Liver (tissue), 9 donors: ENCODE measurements around the gene TACO1. TPM values are rescaled to one million over a fixed set of nuclear protein-coding genes. Genes with fewer than 3 reads are reported as not detected.

Experiments used
- DNase-seq: peaks from one replicate; pipeline ENCODE4 v3.0.0-alpha.2; 2017; ENCODE audit warnings: low spot score
- H3K27ac ChIP-seq, 2 donors: one replicate each; pipeline ENCODE4 v1.7.0; 2013; ENCODE audit warnings: inconsistent platforms in 2 of 2, low read length in 2 of 2, control low read depth in 1 of 2, low read depth in 1 of 2, mild to moderate bottlenecking in 1 of 2
- H3K27me3 ChIP-seq, 4 donors: one replicate each; pipeline versions ENCODE4 v1.6.1 to v1.7.0; 2013; ENCODE audit warnings: low read length in 3 of 4, inconsistent platforms in 1 of 4, mild to moderate bottlenecking in 1 of 4, moderate library complexity in 1 of 4; ENCODE audit not compliant: control insufficient read depth in 4 of 4, insufficient read depth in 4 of 4
- H3K36me3 ChIP-seq, 4 donors: one replicate each; pipeline versions ENCODE4 v1.6.1 to v1.7.0; 2013; ENCODE audit warnings: low read length in 3 of 4, mild to moderate bottlenecking in 3 of 4, low read depth in 1 of 4, moderate library complexity in 1 of 4; ENCODE audit not compliant: control insufficient read depth in 4 of 4, insufficient read depth in 3 of 4
- H3K4me1 ChIP-seq, 4 donors: one replicate each; pipeline versions ENCODE4 v1.6.1 to v1.7.0; 2013; ENCODE audit warnings: low read length in 3 of 4, mild to moderate bottlenecking in 3 of 4, moderate library complexity in 1 of 4; ENCODE audit not compliant: control insufficient read depth in 4 of 4, insufficient read depth in 4 of 4
- H3K4me3 ChIP-seq, 3 donors: one replicate each; pipeline versions ENCODE4 v1.6.1 to v1.7.0; 2013; ENCODE audit warnings: low read length in 3 of 3, control low read depth in 1 of 3, low read depth in 1 of 3, mild to moderate bottlenecking in 1 of 3
- H3K9ac ChIP-seq, 2 donors: one replicate each; pipeline ENCODE4 v1.7.0; 2013; ENCODE audit warnings: low read length in 2 of 2, mild to moderate bottlenecking in 2 of 2, moderate library complexity in 2 of 2, control low read depth in 1 of 2, low read depth in 1 of 2
- H3K9me3 ChIP-seq, 4 donors: one replicate each; pipeline versions ENCODE4 v1.6.1 to v1.7.0; 2013; ENCODE audit warnings: low read length in 3 of 4; ENCODE audit not compliant: control insufficient read depth in 4 of 4
- CTCF ChIP-seq: fragments of 150-350 bp; IDR thresholded peaks from 2 replicates; pipeline ENCODE4 v1.5.1; 2017; ENCODE audit warnings: improper control_type of control experiment, low read depth, low read length; ENCODE audit not compliant: missing input control
- EGR1 ChIP-seq, 2 donors: IDR thresholded peaks; 2 replicates each; pipeline ENCODE4 v1.6.1; 2016 to 2018; ENCODE audit warnings: antibody characterized with exemption in 2 of 2, low read depth in 2 of 2
- FOXA1 ChIP-seq: IDR thresholded peaks from 2 replicates; pipeline ENCODE4 v1.6.1; 2016; ENCODE audit warnings: antibody characterized with exemption
- FOXA2 ChIP-seq: IDR thresholded peaks from 2 replicates; pipeline ENCODE4 v1.6.1; 2016; ENCODE audit warnings: antibody characterized with exemption
- GABPA ChIP-seq, 2 donors: IDR thresholded peaks in 1 of 2; conservative IDR thresholded peaks in 1 of 2; 2 replicates each; pipeline ENCODE4 v1.6.1; 2016; ENCODE audit warnings: antibody characterized with exemption in 2 of 2, mild to moderate bottlenecking in 1 of 2, moderate library complexity in 1 of 2
- HNF4G ChIP-seq: IDR thresholded peaks from 2 replicates; pipeline ENCODE4 v1.6.1; 2016; ENCODE audit warnings: antibody characterized with exemption
- JUND ChIP-seq, 2 donors: IDR thresholded peaks; 2 replicates each; pipeline ENCODE4 v1.6.1; 2016; ENCODE audit warnings: antibody characterized with exemption in 2 of 2
- NR2F2 ChIP-seq: IDR thresholded peaks from 2 replicates; pipeline ENCODE4 v1.6.1; 2016; ENCODE audit warnings: antibody characterized with exemption
- RAD21 ChIP-seq, 2 donors: IDR thresholded peaks; 2 replicates each; pipeline ENCODE4 v1.6.1; 2016; ENCODE audit warnings: antibody characterized with exemption in 2 of 2, mild to moderate bottlenecking in 2 of 2
- SP1 ChIP-seq: IDR thresholded peaks from 2 replicates; pipeline ENCODE4 v1.6.1; 2018; ENCODE audit warnings: antibody characterized with exemption, mild to moderate bottlenecking
- TAF1 ChIP-seq: conservative IDR thresholded peaks from 2 replicates; pipeline ENCODE4 v1.6.1; 2016; ENCODE audit warnings: antibody characterized with exemption, mild to moderate bottlenecking
- YY1 ChIP-seq: IDR thresholded peaks from 2 replicates; pipeline ENCODE4 v1.6.1; 2016; ENCODE audit warnings: antibody characterized with exemption, mild to moderate bottlenecking
- WGBS: extraction: QIAGEN DNeasy Blood & Tissue Kit; methylation state at CpG from one replicate; pipeline ENCODE4 v1.1.7; 2013; 5-methylcytosine and 5-hydroxymethylcytosine counted together
- polyA plus RNA-seq, 2 donors: library from polyadenylated mRNA; stranded (reverse) in 1 of 2; unstranded in 1 of 2; fragments of 200-250 nt in 1 of 2; fragments of >200 nt in 1 of 2; fragmentation: Nextera tagmentation in 1 of 2; extraction: Ambion mirVana in 1 of 2; gene quantifications; one replicate each; pipeline versions ENCODE4 v1.2.1 to v1.2.3, GENCODE V29; 2013 to 2015
- total RNA-seq, 2 donors: library from RNA; depleted of rRNA; stranded (reverse); fragments of >200 nt; gene quantifications; one replicate each; pipeline ENCODE4 v1.2.3, GENCODE V29; 2014
- TF ChIP-seq, protein P1 (sequence below): IDR thresholded peaks from 2 replicates; pipeline ENCODE4 v1.6.1; 2016; ENCODE audit warnings: antibody characterized with exemption, mild to moderate bottlenecking
- TF ChIP-seq, protein P2 (sequence below): IDR thresholded peaks from 2 replicates; pipeline ENCODE4 v1.6.1; 2016; ENCODE audit warnings: antibody characterized with exemption
- donor health status: healthy.
- donor health status: healthy.
- donor health status: healthy.
- donor health status: healthy.
- donor health status: healthy.

Gene TACO1
- total and polyA plus RNA-seq, 4 donors = 14.3 to 55.8 (median 41.7) TPM

GRCh38 chr17:63611354-63611753, 10.7 kb downstream of the TACO1 start:
- DNase-seq = no peak
- Histone ChIP-seq H3K4me3 (no peak overlapping the region), H3K9ac (no peak overlapping the region), H3K9me3 (no peaks in the 10 kb centered on the region), H3K27ac (peak overlapping the region in 1 of 2 donors; percentile 49), H3K4me1 (peaks cover 0 to 3% (median 0%) of the 10 kb centered on the region in 4 donors), H3K27me3 (no peaks in the 10 kb centered on the region), H3K36me3 (peaks cover 0 to 30% (median 24%) of the 10 kb centered on the region in 4 donors)
- TF ChIP-seq TAF1 = no peak
- TF ChIP-seq HNF4G = no peak
- 82% methylated on average over 3 of the region's 3 CpGs for WGBS

DNA sequence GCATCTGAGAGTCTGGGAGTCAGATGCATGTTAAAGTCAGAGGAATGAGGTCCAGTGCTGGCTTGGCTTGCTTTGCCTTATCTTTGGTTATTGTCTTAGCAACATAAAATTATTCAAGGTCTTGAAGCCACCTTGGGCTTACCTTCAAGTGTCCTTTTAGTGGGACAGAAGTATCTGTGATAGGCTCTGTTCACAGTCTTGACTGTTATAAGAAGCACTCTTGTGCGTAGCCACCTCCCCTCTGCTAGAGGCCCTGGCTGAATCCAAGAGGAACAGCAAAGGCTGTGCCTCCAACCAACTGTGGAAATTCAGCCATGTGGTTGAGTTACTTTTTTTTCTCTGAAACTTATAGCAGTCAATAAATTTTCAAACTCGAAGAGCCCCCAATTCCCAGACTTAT, 13.0 kb downstream of the TACO1 start:
- Histone ChIP-seq H3K27me3 (no peaks in the 10 kb centered on the region), H3K4me3 (no peak overlapping the region), H3K36me3 (peaks cover 0 to 8% (median 4%) of the 10 kb centered on the region in 4 donors), H3K27ac (no peak overlapping the region), H3K9ac (no peak overlapping the region), H3K4me1 (peaks cover 0 to 3% (median 0%) of the 10 kb centered on the region in 4 donors), H3K9me3 (no peaks in the 10 kb centered on the region)
- no peak for TF ChIP-seq JUND (IDR thresholded peaks at IDR 0.05)
- TF ChIP-seq FOXA2 = no peak
- TF ChIP-seq EGR1 (IDR thresholded peaks at IDR 0.05; ENCODE audit: low read depth in 2 of 2) = no peak
- TF ChIP-seq, protein P1, sequence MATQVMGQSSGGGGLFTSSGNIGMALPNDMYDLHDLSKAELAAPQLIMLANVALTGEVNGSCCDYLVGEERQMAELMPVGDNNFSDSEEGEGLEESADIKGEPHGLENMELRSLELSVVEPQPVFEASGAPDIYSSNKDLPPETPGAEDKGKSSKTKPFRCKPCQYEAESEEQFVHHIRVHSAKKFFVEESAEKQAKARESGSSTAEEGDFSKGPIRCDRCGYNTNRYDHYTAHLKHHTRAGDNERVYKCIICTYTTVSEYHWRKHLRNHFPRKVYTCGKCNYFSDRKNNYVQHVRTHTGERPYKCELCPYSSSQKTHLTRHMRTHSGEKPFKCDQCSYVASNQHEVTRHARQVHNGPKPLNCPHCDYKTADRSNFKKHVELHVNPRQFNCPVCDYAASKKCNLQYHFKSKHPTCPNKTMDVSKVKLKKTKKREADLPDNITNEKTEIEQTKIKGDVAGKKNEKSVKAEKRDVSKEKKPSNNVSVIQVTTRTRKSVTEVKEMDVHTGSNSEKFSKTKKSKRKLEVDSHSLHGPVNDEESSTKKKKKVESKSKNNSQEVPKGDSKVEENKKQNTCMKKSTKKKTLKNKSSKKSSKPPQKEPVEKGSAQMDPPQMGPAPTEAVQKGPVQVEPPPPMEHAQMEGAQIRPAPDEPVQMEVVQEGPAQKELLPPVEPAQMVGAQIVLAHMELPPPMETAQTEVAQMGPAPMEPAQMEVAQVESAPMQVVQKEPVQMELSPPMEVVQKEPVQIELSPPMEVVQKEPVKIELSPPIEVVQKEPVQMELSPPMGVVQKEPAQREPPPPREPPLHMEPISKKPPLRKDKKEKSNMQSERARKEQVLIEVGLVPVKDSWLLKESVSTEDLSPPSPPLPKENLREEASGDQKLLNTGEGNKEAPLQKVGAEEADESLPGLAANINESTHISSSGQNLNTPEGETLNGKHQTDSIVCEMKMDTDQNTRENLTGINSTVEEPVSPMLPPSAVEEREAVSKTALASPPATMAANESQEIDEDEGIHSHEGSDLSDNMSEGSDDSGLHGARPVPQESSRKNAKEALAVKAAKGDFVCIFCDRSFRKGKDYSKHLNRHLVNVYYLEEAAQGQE = no peak
- TF ChIP-seq FOXA1 = no peak
- TF ChIP-seq, protein P2, sequence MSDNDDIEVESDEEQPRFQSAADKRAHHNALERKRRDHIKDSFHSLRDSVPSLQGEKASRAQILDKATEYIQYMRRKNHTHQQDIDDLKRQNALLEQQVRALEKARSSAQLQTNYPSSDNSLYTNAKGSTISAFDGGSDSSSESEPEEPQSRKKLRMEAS = no peak
- no peak for TF ChIP-seq CTCF
- WGBS = 88% methylated on average over 2 of the region's 2 CpGs
- no peak for DNase-seq

DNA sequence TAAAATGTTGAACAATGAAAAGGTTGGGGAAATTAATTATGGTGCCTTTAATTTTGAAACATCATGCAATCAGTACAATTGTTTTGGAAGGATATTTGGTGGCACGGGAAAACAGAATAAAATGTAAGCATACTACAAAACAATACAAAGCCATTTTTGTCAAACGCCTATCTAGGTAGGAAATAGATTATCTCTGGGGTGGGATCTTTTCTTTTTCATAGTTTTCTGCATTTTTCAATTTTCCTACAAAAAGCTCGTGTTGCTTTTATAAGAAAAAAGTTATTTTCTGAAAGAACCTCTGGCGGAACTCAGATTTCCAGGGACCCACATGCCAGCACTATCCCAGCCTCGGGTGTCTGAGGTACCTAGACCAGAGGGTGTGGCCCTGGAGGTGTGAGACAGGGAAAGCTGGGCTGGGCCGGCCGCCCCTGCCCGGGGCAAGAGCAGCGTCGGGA, 20.6 kb downstream of the TACO1 start:
- Histone ChIP-seq H3K4me1 (peaks cover 2 to 25% (median 16%) of the 10 kb centered on the region in 4 donors), H3K9ac (peak overlapping the region; percentile 17 to 51), H3K27ac (peak overlapping the region; percentile 49 to 59), H3K36me3 (no peaks in the 10 kb centered on the region), H3K4me3 (peak overlapping the region in 2 of 3 donors; percentile 70 to 77), H3K27me3 (no peaks in the 10 kb centered on the region), H3K9me3 (no peaks in the 10 kb centered on the region)
- 15% methylated on average over 10 of the region's 10 CpGs for WGBS
- no peak for DNase-seq
- no peak for TF ChIP-seq TAF1
- no peak for TF ChIP-seq GABPA (IDR thresholded peaks at IDR 0.05 in 1 of 2, conservative IDR thresholded peaks at IDR 0.05 in 1 of 2)
- no peak for TF ChIP-seq RAD21 (IDR thresholded peaks at IDR 0.05)
- TF ChIP-seq, protein P2 = no peak
- TF ChIP-seq EGR1 (IDR thresholded peaks at IDR 0.05; ENCODE audit: low read depth in 2 of 2) = no peak
- TF ChIP-seq NR2F2 = no peak
- TF ChIP-seq SP1 = no peak
- no peak for TF ChIP-seq JUND (IDR thresholded peaks at IDR 0.05)
- TF ChIP-seq, protein P1 = no peak
- no peak for TF ChIP-seq YY1
- no peak for TF ChIP-seq CTCF
